Vagina (tissue), 2 donors: ENCODE data around the gene ANO2. TPM values are rescaled to one million over a fixed set of nuclear protein-coding genes. Genes with fewer than 3 reads are reported as not detected.
A peak's percentile ranks its signal among the peaks of the same experiment; 100 is the strongest.

ENCODE experiments used
- DNase-seq, 2 donors: peaks; one replicate each; pipeline ENCODE4 v3.0.0-alpha.2; 2017; ENCODE audit errors: extremely low spot score in 2 of 2
- H3K27ac ChIP-seq: fragments of 200-600 bp; sonication (generic); one replicate; pipeline ENCODE4 v1.5.1; 2019
- H3K27me3 ChIP-seq: fragments of 200-600 bp; sonication (generic); one replicate; pipeline ENCODE4 v1.5.1; 2019
- H3K36me3 ChIP-seq, 2 donors: fragments of 200-600 bp; sonication (generic); one replicate each; pipeline ENCODE4 v1.5.1; 2017 to 2019
- H3K4me1 ChIP-seq: fragments of 200-600 bp; sonication (generic); one replicate; pipeline ENCODE4 v1.5.1; 2019
- H3K4me3 ChIP-seq, 2 donors: fragments of 200-600 bp; sonication (generic); 1 replicate in 1 of 2; 2 replicates in 1 of 2; pipeline ENCODE4 v1.5.1; 2016 to 2019
- H3K9me3 ChIP-seq: fragments of 200-600 bp; sonication (generic); one replicate; pipeline ENCODE4 v1.5.1; 2019
- CTCF ChIP-seq, 3 experiments: fragments of 450-650 bp in 2 of 3; fragments of 200-600 bp in 1 of 3; sonication (generic) in 1 of 3; IDR thresholded peaks; one replicate each; pipeline ENCODE4 v1.5.1; 2017 to 2019; ENCODE audit warnings: antibody characterized with exemption in 3 of 3, mild to moderate bottlenecking in 2 of 3, moderate library complexity in 2 of 3
- POLR2A ChIP-seq, 2 donors: fragments of 450-650 bp; IDR thresholded peaks; one replicate each; pipeline ENCODE4 v1.6.1; 2017; ENCODE audit warnings: antibody characterized with exemption in 2 of 2, mild to moderate bottlenecking in 2 of 2, moderate library complexity in 2 of 2
- POLR2AphosphoS5 ChIP-seq, 2 donors: sonication (generic); formaldehyde crosslinking; IDR thresholded peaks; one replicate each; pipeline ENCODE4 v1.9.0; 2017; ENCODE audit warnings: antibody characterized with exemption in 2 of 2, mild to moderate bottlenecking in 2 of 2, low read depth in 1 of 2; ENCODE audit not compliant: insufficient read depth in 1 of 2
- intact Hi-C: fragments of 100-400 bp; cut with DNase I; formaldehyde crosslinking; loops from one replicate; pipeline ENCODE4 v1.15.1; 2023
- small RNA-seq: library from RNA; depleted of rRNA; stranded (forward); fragments of <200 nt; gene quantifications from one replicate; pipeline ENCODE3, GENCODE V24; 2016
- total RNA-seq: library from RNA; depleted of rRNA; stranded (reverse); fragments of >200 nt; gene quantifications from one replicate; pipeline ENCODE4 v1.2.3, GENCODE V29; 2016

Gene ANO2
- total RNA-seq, 1 donor from 2014 or later, result 18.7 TPM

DNA sequence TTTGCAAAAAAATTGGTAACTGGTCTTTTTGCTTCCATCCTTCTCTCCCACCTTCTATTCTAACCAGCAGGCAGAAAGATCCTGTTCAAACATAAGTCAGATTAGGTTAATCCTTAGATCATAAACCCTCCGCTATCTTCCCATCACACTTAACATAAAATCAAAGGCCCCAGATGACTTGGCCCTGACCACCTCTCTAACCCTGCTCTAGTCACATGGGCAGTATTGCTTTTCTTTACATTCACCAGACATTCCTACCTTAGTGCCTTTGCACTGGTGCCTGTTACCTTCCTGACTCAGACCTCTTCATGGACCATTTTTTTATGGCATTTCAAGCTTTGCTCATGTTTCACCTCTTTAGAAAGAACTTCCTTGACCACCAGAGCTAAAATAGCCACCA lies 429.6 kb downstream of the ANO2 start:
- H3K27ac ChIP-seq, result no peak overlapping the region
- H3K4me3 ChIP-seq, result no peak overlapping the region
- no peaks in the 10 kb centered on the region for H3K27me3 ChIP-seq
- DNase-seq, result peak in 1 of 2 donors; percentile 29
- H3K4me1 ChIP-seq, result peaks cover 11% of the 10 kb centered on the region
- intact Hi-C loops, result no loop called here
- no peaks in the 10 kb centered on the region for H3K9me3 ChIP-seq
- no peak for TF ChIP-seq POLR2AphosphoS5 (IDR thresholded peaks at IDR 0.05; ENCODE audit: insufficient read depth in 1 of 2, low read depth in 1 of 2)
- TF ChIP-seq POLR2A (IDR thresholded peaks at IDR 0.05), result no peak
- no peak for TF ChIP-seq CTCF (IDR thresholded peaks at IDR 0.05)
- no peaks in the 10 kb centered on the region for H3K36me3 ChIP-seq

DNA sequence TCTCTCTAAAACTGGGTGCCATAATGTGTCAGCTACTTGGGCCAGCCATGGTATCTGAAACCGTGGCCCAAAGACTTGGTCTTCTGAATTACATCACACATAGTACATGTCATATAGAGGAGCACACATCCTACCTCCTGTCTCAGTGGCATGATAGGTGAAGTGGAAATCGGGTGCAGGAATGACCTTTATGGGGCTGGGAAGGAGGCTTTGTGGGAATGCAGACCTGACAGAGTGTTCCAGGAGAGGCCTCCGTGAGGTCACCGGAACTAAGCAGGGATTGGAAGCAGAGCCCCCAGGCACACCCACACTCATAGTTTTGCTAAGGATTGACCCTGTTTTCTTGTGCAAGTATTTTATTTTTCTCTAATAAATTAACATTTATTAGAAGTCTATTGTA lies 430.5 kb downstream of the ANO2 start:
- H3K9me3 ChIP-seq, result no peaks in the 10 kb centered on the region
- H3K4me1 ChIP-seq, result peaks cover 11% of the 10 kb centered on the region
- H3K36me3 ChIP-seq, result no peaks in the 10 kb centered on the region
- H3K27ac ChIP-seq, result no peak overlapping the region
- H3K27me3 ChIP-seq, result no peaks in the 10 kb centered on the region
- TF ChIP-seq CTCF (IDR thresholded peaks at IDR 0.05), result no peak
- TF ChIP-seq POLR2AphosphoS5 (IDR thresholded peaks at IDR 0.05; ENCODE audit: insufficient read depth in 1 of 2, low read depth in 1 of 2), result no peak
- TF ChIP-seq POLR2A (IDR thresholded peaks at IDR 0.05), result no peak
- peak; percentile 52 to 60 for DNase-seq
- no peak overlapping the region for H3K4me3 ChIP-seq
- intact Hi-C loops, result no loop called here

DNA sequence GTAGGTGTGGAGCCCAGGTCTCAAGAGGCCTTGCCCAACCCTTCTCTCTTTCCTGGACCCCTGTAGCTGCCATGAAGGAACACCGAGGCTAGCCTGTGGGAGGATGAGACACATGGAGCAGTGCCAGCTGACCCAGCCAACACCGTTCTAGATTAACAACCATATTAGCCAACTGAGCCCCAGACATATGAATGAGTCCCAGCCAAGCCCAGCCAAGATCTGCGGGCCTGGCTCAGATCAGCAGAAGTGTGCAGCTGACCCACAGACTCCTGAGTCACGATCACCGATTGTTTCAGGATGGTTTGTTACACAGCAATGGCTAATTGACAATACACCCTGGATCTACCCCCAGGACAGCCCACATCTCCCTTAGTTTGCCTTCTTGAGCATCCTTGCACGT lies 431.0 kb downstream of the ANO2 start:
- DNase-seq, result peak; percentile 58 to 74
- no peak overlapping the region for H3K4me3 ChIP-seq
- no peaks in the 10 kb centered on the region for H3K27me3 ChIP-seq
- no peaks in the 10 kb centered on the region for H3K9me3 ChIP-seq
- peaks cover 11% of the 10 kb centered on the region for H3K4me1 ChIP-seq
- no peak overlapping the region for H3K27ac ChIP-seq
- TF ChIP-seq POLR2AphosphoS5 (IDR thresholded peaks at IDR 0.05; ENCODE audit: insufficient read depth in 1 of 2, low read depth in 1 of 2), result no peak
- TF ChIP-seq CTCF (IDR thresholded peaks at IDR 0.05), result no peak
- no peak for TF ChIP-seq POLR2A (IDR thresholded peaks at IDR 0.05)
- H3K36me3 ChIP-seq, result no peaks in the 10 kb centered on the region
- intact Hi-C loops, result no loop called here

GRCh38 chr12:5513406-5513805 lies 431.7 kb downstream of the ANO2 start:
- Histone ChIP-seq H3K27me3 (no peaks in the 10 kb centered on the region), H3K4me1 (peaks cover 11% of the 10 kb centered on the region), H3K4me3 (no peak overlapping the region), H3K27ac (no peak overlapping the region), H3K9me3 (no peaks in the 10 kb centered on the region), H3K36me3 (no peaks in the 10 kb centered on the region)
- intact Hi-C loops, result no loop called here
- peak in 1 of 2 donors; percentile 72 for DNase-seq
- TF ChIP-seq POLR2AphosphoS5 (IDR thresholded peaks at IDR 0.05; ENCODE audit: insufficient read depth in 1 of 2, low read depth in 1 of 2) (no peak), POLR2A (IDR thresholded peaks at IDR 0.05) (no peak), CTCF (IDR thresholded peaks at IDR 0.05) (no peak)

Small RNA genes within 50 kb of the gene (small RNA-seq; reads per million reads assigned to genes)
- not detected for gene AC137627.1

Other genes with a start within 250 kb of the ANO2 start
- 334 TPM for gene VWF, start 179.4 kb upstream of the ANO2 start, total RNA-seq